ENCODE data around the gene SPAG6. TPM values are rescaled to one million over a fixed set of nuclear protein-coding genes. Genes with fewer than 3 reads are reported as not detected.

The SPAG6 gene
- total RNA-seq, 2 donors from 2014 or later, result not detected

- DNase-seq (ENCODE audit: low spot score), result no peak
- Histone ChIP-seq H3K4me3 (peak within 1 kb of the TSS; percentile 94), H3K27me3 (replicated peaks; ENCODE audit: insufficient read depth) (no peaks in the 10 kb centered on the region), H3K4me1 (ENCODE audit: control insufficient read depth in 1 of 2, low read depth in 2 of 2) (peaks cover 13 to 35% of the 10 kb centered on the region in 2 donors), H3K36me3 (no peaks in the 10 kb centered on the region), H3K9me3 (no peaks in the 10 kb centered on the region), H3K27ac (peak within 1 kb of the TSS; percentile 82 to 92)
- TF ChIP-seq CTCF (IDR thresholded peaks at IDR 0.05), result no peak
- peak; percentile 70 for ATAC-seq (ENCODE audit: insufficient number of reproducible peaks, low FRiP score, low read depth)
Observed at GRCh38 chr10:22316286-22317075, 28.8 kb upstream of the SPAG6 start, which contains the start of gene COMMD3. TSS of gene COMMD3 (plus strand) at chr10:22316388. CDS start at chr10:22316418, 30 bp downstream.

GRCh38 chr10:22317076-22317370 is 28.3 kb upstream of the SPAG6 start:
- peaks cover 13 to 35% of the 10 kb centered on the region in 2 donors for H3K4me1 ChIP-seq (ENCODE audit: control insufficient read depth in 1 of 2, low read depth in 2 of 2)
- no peaks in the 10 kb centered on the region for H3K9me3 ChIP-seq
- peak overlapping the region; percentile 94 for H3K4me3 ChIP-seq
- ATAC-seq (ENCODE audit: insufficient number of reproducible peaks, low FRiP score, low read depth) (no peak), DNase-seq (ENCODE audit: low spot score) (no peak)
- no peaks in the 10 kb centered on the region for H3K27me3 ChIP-seq (replicated peaks; ENCODE audit: insufficient read depth)
- peak overlapping the region; percentile 82 to 92 for H3K27ac ChIP-seq
- no peak for TF ChIP-seq CTCF (IDR thresholded peaks at IDR 0.05)
- H3K36me3 ChIP-seq, result no peaks in the 10 kb centered on the region

- ATAC-seq (ENCODE audit: insufficient number of reproducible peaks, low FRiP score, low read depth), result no peak
Observed at GRCh38 chr10:22317771-22318565, 27.3 kb upstream of the SPAG6 start.

GRCh38 chr10:22318772-22319171 is 26.5 kb upstream of the SPAG6 start:
- Histone ChIP-seq H3K9me3 (no peaks in the 10 kb centered on the region), H3K4me1 (ENCODE audit: control insufficient read depth in 1 of 2, low read depth in 2 of 2) (peaks cover 23 to 49% of the 10 kb centered on the region in 2 donors), H3K4me3 (no peak overlapping the region), H3K27me3 (replicated peaks; ENCODE audit: insufficient read depth) (no peaks in the 10 kb centered on the region), H3K36me3 (no peaks in the 10 kb centered on the region), H3K27ac (no peak overlapping the region)
- DNase-seq (ENCODE audit: low spot score) (no peak), ATAC-seq (ENCODE audit: insufficient number of reproducible peaks, low FRiP score, low read depth) (no peak)
- TF ChIP-seq CTCF (IDR thresholded peaks at IDR 0.05), result no peak

More at GRCh38 chr10:22317771-22318565, 27.3 kb upstream of the SPAG6 start:
- H3K27ac ChIP-seq, result no peak overlapping the region
- no peaks in the 10 kb centered on the region for H3K9me3 ChIP-seq
- no peak for DNase-seq (ENCODE audit: low spot score)
- TF ChIP-seq CTCF (IDR thresholded peaks at IDR 0.05), result no peak
- no peaks in the 10 kb centered on the region for H3K36me3 ChIP-seq
- H3K4me1 ChIP-seq (ENCODE audit: control insufficient read depth in 1 of 2, low read depth in 2 of 2), result peaks cover 17 to 41% of the 10 kb centered on the region in 2 donors
- H3K4me3 ChIP-seq, result peak overlapping the region; percentile 94
- no peaks in the 10 kb centered on the region for H3K27me3 ChIP-seq (replicated peaks; ENCODE audit: insufficient read depth)

- TF ChIP-seq CTCF (IDR thresholded peaks at IDR 0.05), result no peak
- Histone ChIP-seq H3K27ac (peak overlapping the region in 1 of 2 donors; percentile 60), H3K4me3 (peak overlapping the region; percentile 65)
Observed at GRCh38 chr10:22319547-22319979, 25.7 kb upstream of the SPAG6 start.

More at GRCh38 chr10:22319547-22319979, 25.7 kb upstream of the SPAG6 start:
- H3K9me3 ChIP-seq, result no peaks in the 10 kb centered on the region
- no peak for DNase-seq (ENCODE audit: low spot score)
- H3K36me3 ChIP-seq, result no peaks in the 10 kb centered on the region
- H3K4me1 ChIP-seq (ENCODE audit: control insufficient read depth in 1 of 2, low read depth in 2 of 2), result peaks cover 23 to 57% of the 10 kb centered on the region in 2 donors
- ATAC-seq (ENCODE audit: insufficient number of reproducible peaks, low FRiP score, low read depth), result no peak
- H3K27me3 ChIP-seq (replicated peaks; ENCODE audit: insufficient read depth), result no peaks in the 10 kb centered on the region
